Measurements from ENCODE around the gene FMO5.
"Not testable (repeated sequence)": the region's sequence is repeated elsewhere in the genome, so short reads cannot be mapped to it uniquely, and the experiment has no call there.

FMO5 gene

DNA sequence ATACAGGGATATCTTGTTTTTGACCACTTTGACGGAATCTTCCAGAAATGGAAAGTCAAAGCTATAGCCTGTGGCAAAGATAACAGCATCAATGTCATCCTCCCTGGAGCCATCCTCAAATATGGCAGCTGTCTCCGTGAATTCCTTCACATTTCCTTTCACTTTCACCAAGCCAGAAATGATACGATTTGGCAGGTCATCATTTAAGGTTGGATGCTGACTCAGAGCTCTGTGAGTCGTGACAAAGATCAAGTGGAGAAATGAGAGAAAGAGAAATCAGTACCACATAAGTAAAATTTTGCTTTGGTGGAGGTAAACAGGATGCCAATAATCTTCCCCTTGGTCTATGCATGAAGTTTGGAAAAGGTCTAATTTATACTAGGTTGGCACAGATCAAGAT lies 23.9 kb downstream of the FMO5 start:
- H3K4me1 ChIP-seq: no peaks in the 10 kb centered on the region
- no peaks in the 10 kb centered on the region for H3K36me3 ChIP-seq
- no peak for DNase-seq
- H3K4me3 ChIP-seq (ENCODE audit: low read depth, low read length): no peak overlapping the region
- no peak for TF ChIP-seq CTCF (IDR thresholded peaks at IDR 0.05; ENCODE audit: low read depth, low read length)
- H3K27me3 ChIP-seq: peaks cover 10% of the 10 kb centered on the region
- H3K9me3 ChIP-seq: no peaks in the 10 kb centered on the region

- not testable (repeated sequence) for H3K4me1 ChIP-seq; H3K36me3 ChIP-seq; H3K4me3 ChIP-seq (ENCODE audit: low read depth, low read length); H3K9me3 ChIP-seq; DNase-seq
- H3K27me3 ChIP-seq: peaks cover 16% of the 10 kb centered on the region
Measured at GRCh38 chr1:147197324-147197723, 27.8 kb downstream of the FMO5 start.

DNA sequence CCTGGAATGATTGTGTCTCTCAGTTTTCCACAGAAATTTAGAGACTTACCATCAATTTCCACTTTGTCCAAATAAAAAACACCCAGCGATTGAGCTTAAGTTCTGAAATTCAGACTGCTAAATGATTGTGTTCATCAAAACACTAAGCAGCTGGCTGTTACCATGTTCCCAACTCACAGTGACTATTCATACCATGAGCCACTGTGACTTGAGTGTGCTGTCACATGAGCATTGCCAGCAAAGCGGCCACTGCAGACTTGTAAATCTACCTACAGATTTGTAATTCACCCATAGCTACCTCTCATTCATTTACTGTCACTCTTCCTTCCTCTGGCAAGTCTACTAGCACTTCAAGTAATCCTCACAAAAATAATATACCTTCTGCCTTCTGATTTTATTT lies 35.6 kb downstream of the FMO5 start:
- Histone ChIP-seq H3K4me1 (no peaks in the 10 kb centered on the region), H3K4me3 (ENCODE audit: low read depth, low read length) (no peak overlapping the region), H3K36me3 (no peaks in the 10 kb centered on the region), H3K27me3 (peaks cover 16% of the 10 kb centered on the region), H3K9me3 (no peaks in the 10 kb centered on the region)
- no peak for DNase-seq
- TF ChIP-seq CTCF (IDR thresholded peaks at IDR 0.05; ENCODE audit: low read depth, low read length): no peak

GRCh38 chr1:147185432-147185831 lies 39.7 kb downstream of the FMO5 start:
- H3K4me1 ChIP-seq: no peaks in the 10 kb centered on the region

GRCh38 chr1:147177611-147178380 lies 47.3 kb downstream of the FMO5 start:
- peak; percentile 15 for DNase-seq
- Histone ChIP-seq H3K27me3 (peaks cover 13% of the 10 kb centered on the region), H3K36me3 (no peaks in the 10 kb centered on the region), H3K4me1 (no peaks in the 10 kb centered on the region), H3K9me3 (no peaks in the 10 kb centered on the region), H3K4me3 (ENCODE audit: low read depth, low read length) (no peak overlapping the region)
- TF ChIP-seq CTCF (IDR thresholded peaks at IDR 0.05; ENCODE audit: low read depth, low read length): peak; percentile 10; the same call in 1 of the 2 replicates

More at GRCh38 chr1:147185432-147185831, 39.7 kb downstream of the FMO5 start:
- no peaks in the 10 kb centered on the region for H3K9me3 ChIP-seq
- H3K4me3 ChIP-seq (ENCODE audit: low read depth, low read length): no peak overlapping the region
- TF ChIP-seq CTCF (IDR thresholded peaks at IDR 0.05; ENCODE audit: low read depth, low read length): no peak
- H3K36me3 ChIP-seq: no peaks in the 10 kb centered on the region
- peaks cover 18% of the 10 kb centered on the region for H3K27me3 ChIP-seq
- no peak for DNase-seq

- no peaks in the 10 kb centered on the region for H3K36me3 ChIP-seq
- DNase-seq: peak; percentile 96
- no peaks in the 10 kb centered on the region for H3K9me3 ChIP-seq
- H3K27me3 ChIP-seq: no peaks in the 10 kb centered on the region; the same call in 1 of the 2 replicates
- peak; percentile 67 for TF ChIP-seq CTCF (IDR thresholded peaks at IDR 0.05; ENCODE audit: low read depth, low read length)
- peaks cover 9% of the 10 kb centered on the region; the same call in 1 of the 2 replicates for H3K4me1 ChIP-seq
- H3K4me3 ChIP-seq (ENCODE audit: low read depth, low read length): peak within 1 kb of the TSS; percentile 99
Measured at GRCh38 chr1:147172168-147173016, 52.7 kb downstream of the FMO5 start, which contains the start of gene PRKAB2. Gene PRKAB2, minus strand, starts transcription at chr1:147172470. Its CDS starts 326 bp downstream, at chr1:147172144.

Data from BE2C (cell line).